ENCODE data around the gene ANAPC5.

The ANAPC5 gene

GRCh38 chr12:121274036-121274763 is 78.0 kb downstream of the ANAPC5 start:
- TF ChIP-seq REST (IDR thresholded peaks at IDR 0.05; ENCODE audit: insufficient read depth in 1 of 2, low read depth in 2 of 2, low read length in 2 of 2), result no peak
- no peak for TF ChIP-seq SIN3A (IDR thresholded peaks at IDR 0.05; ENCODE audit: borderline replicate concordance, insufficient read depth, low read length)
- TF ChIP-seq TAF1 (IDR thresholded peaks at IDR 0.05; ENCODE audit: borderline replicate concordance, insufficient read depth, low read length), result no peak
- TF ChIP-seq FOXP2 (optimal IDR thresholded peaks at IDR 0.05; ENCODE audit: borderline replicate concordance, extremely low read depth, extremely low read length, insufficient read depth), result no peak
- TF ChIP-seq POLR2AphosphoS5 (IDR thresholded peaks at IDR 0.05; ENCODE audit: low read depth, low read length), result no peak

GRCh38 chr12:121273364-121273896 is 78.8 kb downstream of the ANAPC5 start:
- TF ChIP-seq FOXP2 (optimal IDR thresholded peaks at IDR 0.05; ENCODE audit: borderline replicate concordance, extremely low read depth, extremely low read length, insufficient read depth) (no peak), REST (IDR thresholded peaks at IDR 0.05; ENCODE audit: insufficient read depth in 1 of 2, low read depth in 2 of 2, low read length in 2 of 2) (no peak), SIN3A (IDR thresholded peaks at IDR 0.05; ENCODE audit: borderline replicate concordance, insufficient read depth, low read length) (no peak), POLR2AphosphoS5 (IDR thresholded peaks at IDR 0.05; ENCODE audit: low read depth, low read length) (no peak), TAF1 (IDR thresholded peaks at IDR 0.05; ENCODE audit: borderline replicate concordance, insufficient read depth, low read length) (no peak)

DNA sequence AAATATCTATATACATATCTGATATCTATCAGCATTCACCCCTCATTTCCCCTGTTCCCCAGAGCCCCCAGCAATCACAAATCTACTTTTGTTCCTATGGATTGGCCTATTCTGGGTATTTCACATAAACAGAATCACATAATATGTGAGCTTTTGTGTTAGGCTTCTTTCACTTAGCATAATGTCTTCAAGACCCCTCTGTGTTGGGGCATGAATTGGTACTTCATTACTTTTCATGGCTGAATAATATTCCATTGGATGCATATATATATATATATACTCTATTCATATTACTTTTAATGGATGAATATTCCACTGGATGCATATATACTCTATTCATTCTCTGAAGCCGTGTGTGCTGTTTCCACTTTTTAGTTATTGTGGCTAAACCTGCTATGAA is 84.4 kb downstream of the ANAPC5 start:
- TF ChIP-seq FOXP2 (optimal IDR thresholded peaks at IDR 0.05; ENCODE audit: borderline replicate concordance, extremely low read depth, extremely low read length, insufficient read depth), result no peak
- TF ChIP-seq SIN3A (IDR thresholded peaks at IDR 0.05; ENCODE audit: borderline replicate concordance, insufficient read depth, low read length), result no peak
- TF ChIP-seq POLR2AphosphoS5 (IDR thresholded peaks at IDR 0.05; ENCODE audit: low read depth, low read length), result no peak
- no peak for TF ChIP-seq TAF1 (IDR thresholded peaks at IDR 0.05; ENCODE audit: borderline replicate concordance, insufficient read depth, low read length)
- TF ChIP-seq REST (IDR thresholded peaks at IDR 0.05; ENCODE audit: insufficient read depth in 1 of 2, low read depth in 2 of 2, low read length in 2 of 2), result no peak

GRCh38 chr12:121264951-121265515 is 87.2 kb downstream of the ANAPC5 start:
- no peak for TF ChIP-seq FOXP2 (optimal IDR thresholded peaks at IDR 0.05; ENCODE audit: borderline replicate concordance, extremely low read depth, extremely low read length, insufficient read depth)
- no peak for TF ChIP-seq SIN3A (IDR thresholded peaks at IDR 0.05; ENCODE audit: borderline replicate concordance, insufficient read depth, low read length)
- TF ChIP-seq POLR2AphosphoS5 (IDR thresholded peaks at IDR 0.05; ENCODE audit: low read depth, low read length), result no peak
- TF ChIP-seq REST (IDR thresholded peaks at IDR 0.05; ENCODE audit: insufficient read depth in 1 of 2, low read depth in 2 of 2, low read length in 2 of 2), result no peak
- no peak for TF ChIP-seq TAF1 (IDR thresholded peaks at IDR 0.05; ENCODE audit: borderline replicate concordance, insufficient read depth, low read length)
